Measurements from ENCODE around the gene USH2A.

USH2A gene

DNA sequence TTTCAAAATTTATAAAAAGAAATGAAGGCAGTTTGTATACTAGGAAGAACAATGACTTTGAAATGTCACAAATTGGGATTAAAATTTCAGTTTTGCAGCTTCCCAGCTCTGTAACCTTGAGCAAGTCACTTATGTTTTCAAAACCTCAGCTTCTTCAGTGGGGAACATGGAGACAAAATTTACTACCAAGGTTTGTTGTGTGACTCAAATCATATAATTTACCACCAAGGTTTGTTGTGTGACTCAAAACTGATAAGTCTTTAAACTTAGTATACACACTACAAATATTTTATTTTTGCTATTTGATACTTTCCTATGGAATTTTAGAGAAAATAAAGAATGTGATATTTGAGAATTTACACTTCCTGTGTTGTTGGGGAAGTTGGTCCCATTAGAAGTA lies 636.3 kb downstream of the USH2A start:
- no peak for DNase-seq (ENCODE audit: low spot score)

DNA sequence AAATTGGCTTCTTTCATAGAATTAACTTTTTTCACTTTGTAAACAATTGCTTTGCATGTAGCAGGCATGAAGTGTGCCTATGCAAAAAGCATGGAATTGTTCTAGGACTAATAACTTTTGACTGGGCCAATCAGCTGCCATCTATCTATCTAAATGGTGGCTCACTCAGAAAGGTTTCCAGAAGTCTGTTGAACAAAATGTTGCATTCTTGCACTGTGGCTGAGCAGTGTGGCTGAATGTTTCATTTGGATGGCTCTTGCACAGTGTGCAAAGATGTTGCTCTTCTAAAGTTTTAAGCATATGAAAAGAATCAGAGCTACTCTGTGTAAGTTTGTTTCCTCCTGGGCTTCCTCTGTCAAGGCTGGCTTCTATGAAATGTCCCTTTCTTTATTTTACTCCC lies 642.6 kb downstream of the USH2A start:
- DNase-seq (ENCODE audit: low spot score): no peak

DNA sequence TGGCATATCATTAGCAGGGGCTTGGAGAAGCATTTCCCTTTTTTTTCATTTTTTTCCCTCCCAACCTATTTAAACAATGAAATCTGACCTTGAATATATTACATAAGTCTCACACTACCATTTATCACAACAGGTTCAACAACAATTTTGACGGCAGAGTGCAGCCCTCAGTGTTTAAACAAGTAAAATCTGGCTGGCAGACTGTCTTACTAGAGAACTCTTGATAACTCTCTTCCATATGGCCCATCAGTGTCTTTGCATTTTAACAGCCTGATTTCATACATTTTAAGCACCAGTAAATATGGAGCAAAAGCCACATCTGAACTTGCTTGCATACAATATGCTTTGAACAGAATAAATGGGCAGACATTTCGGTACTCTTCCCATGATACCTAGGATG lies 643.1 kb downstream of the USH2A start:
- DNase-seq (ENCODE audit: low spot score): no peak

DNA sequence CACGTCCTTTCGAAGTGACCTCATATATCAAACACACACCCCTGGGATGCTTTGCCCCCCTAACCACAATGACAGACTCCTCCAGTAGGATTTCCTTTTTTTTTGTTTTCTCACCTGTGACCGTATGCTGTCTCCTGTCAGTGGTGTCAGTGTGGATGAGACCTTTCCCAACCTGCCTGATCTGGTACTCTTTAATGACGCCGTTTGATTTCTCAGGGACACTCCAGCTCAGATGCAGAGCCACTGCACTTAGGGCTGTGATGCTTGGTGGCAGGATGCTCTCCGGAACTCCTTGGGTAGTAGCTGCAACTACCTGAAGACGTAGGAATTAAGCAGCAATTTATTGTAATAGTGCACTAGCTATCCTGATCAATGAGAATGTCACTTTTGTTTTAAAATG lies 643.5 kb downstream of the USH2A start:
- DNase-seq (ENCODE audit: low spot score): no peak

DNA sequence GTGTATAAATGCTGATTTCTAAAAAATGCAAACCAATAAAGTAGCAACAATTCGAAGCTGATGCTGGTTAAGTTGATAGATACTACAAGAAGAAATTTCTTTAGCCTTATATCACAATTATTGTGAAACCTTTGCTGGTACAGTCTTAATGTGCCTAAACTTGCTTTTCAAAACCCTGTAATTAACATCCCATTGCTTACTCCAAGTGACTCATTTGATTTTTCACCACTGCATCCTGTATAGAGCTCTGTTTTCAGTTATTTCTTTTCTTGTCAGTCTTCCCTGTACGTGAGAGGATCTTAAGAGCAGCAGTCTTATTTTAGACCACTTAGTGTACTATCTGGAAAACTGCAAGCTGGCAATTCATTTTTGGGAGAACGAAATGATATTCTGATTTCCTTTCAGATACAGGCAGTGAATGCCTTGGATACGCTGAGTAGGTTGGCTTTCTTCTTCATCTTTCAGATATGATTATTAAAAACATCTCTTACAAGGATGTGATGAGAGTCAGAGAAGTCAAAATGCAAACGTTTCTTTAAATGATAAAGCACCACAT lies 645.8 kb downstream of the USH2A start:
- DNase-seq (ENCODE audit: low spot score): peak; percentile 3

DNA sequence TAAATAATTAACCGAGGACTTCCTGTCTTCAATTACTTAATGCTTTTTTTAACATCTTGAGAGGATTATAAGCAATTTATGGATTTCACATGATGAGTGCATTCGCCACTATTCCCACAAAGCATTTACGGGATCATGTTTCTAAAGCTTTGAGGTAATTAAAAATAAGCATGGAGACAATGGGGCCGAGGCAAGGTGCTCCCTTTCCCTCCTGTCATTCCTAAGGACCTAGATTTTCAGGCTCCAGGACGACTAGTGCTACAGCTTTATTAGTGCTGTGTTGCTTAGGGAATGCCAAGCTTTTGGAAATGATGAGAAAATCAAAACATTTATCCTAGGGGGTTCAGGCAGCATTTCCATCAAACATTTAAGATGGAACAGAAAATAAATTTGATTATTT lies 646.9 kb downstream of the USH2A start:
- no peak for DNase-seq (ENCODE audit: low spot score)

DNA sequence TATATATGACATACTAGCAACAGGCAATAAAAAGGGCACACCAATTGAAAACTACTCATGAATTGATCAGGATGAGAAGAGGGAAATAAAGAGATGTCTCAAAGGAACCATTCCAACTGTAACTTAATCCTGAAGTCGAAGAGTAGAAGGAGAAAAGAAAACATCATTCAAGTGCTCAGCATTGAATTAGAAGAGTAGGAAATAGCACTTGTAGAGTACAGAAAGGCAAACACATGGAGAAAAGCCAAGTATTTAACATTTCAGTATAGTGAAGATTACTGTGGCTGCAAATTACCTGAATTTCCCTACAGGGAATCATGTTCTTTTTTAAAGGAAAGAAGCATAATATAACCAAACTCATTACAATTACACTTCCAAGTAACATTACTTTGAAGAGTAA lies 651.1 kb downstream of the USH2A start:
- no peak for DNase-seq (ENCODE audit: low spot score)

DNA sequence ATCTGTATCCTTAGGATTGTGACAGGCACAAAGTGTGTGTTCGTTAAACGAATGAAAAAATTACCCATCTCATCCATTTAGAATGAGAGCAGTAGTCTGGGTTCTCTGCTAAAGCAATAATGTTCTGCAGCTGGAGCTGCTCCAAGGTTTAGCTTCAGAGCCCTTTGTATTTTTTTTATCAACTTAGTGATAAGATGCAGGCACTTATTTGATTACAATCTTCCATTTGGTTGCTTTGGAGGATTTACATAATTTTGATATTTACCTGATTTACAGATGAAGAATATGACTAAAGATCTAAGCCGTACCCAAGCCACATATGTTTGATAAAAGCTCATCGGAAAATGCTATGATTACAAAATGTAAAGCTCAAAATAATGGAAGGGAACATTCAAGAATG lies 654.9 kb downstream of the USH2A start:
- no peak for DNase-seq (ENCODE audit: low spot score)

DNA sequence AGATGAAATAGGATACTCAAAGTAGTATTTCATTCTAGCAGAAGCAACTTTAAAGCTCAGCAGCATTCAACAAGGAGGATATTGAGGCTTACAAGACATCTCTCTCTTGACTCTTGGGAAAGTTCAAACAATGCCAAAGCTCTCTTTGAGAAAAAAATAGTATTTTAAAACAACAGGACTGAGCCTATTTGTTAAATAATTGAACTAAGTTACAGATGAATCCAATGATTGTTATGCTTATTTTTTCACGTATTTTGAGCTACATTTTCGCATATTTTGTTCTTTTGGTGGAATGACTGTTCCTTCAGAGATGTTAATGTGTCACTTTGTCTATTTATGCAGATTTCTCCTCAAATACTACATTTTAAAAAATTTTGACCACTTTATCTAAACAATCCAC lies 655.5 kb downstream of the USH2A start:
- DNase-seq (ENCODE audit: low spot score): no peak

DNA sequence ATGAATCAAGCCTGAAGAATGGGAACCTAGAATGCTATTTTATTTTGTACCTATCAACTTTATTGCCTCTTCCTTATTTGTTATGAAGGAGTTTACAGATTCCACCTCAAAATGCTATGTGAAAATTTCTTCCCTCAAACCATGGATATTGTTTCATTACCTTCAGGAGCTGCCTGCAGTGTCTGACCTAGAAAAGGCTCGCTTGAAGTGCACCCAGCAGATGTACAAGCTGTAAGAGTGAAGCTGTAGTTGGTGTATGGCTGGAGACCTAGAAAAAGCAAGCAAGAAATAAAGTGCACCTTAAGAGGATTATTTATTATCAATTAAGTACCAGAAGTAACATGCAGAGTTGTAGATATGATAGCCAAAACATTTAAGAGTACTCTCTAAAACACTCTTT lies 656.7 kb downstream of the USH2A start:
- DNase-seq (ENCODE audit: low spot score): no peak

DNA sequence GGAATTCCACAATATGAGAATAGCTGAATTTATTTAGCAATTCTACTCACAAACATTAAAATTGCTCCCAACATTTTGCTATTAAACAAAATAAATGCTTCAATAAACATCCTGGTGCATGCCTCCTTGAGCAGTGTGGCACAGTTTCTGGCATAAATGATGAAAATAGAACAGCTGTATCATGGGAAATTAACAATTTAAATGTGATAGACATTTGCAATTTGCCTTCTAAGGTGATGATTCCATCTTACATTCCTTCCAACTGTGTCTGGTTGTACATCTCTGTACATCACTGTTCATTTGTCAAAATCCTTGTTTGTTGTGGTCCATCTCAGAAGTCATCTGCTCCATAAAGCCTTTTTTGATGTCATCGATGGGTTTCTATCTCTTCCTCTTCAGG lies 657.4 kb downstream of the USH2A start:
- DNase-seq (ENCODE audit: low spot score): no peak

DNA sequence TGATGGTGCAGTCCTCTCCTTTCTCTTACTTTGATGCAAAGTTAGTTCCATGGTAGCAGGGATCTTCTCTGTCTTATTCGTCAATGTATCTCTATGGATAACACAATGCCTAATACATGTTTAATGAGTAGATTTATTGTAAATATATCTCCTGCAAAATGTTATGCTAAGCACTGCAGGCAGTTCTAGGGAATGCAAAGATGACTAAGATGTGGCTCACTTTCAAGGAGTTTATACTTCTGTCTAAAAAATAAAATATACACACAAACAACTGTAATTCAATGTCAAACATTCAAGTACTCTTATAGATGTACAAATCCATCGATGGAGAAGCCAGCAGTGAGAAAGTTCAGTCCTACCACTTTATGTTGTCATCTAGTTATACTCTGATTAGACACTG lies 661.8 kb downstream of the USH2A start:
- no peak for DNase-seq (ENCODE audit: low spot score)

DNA sequence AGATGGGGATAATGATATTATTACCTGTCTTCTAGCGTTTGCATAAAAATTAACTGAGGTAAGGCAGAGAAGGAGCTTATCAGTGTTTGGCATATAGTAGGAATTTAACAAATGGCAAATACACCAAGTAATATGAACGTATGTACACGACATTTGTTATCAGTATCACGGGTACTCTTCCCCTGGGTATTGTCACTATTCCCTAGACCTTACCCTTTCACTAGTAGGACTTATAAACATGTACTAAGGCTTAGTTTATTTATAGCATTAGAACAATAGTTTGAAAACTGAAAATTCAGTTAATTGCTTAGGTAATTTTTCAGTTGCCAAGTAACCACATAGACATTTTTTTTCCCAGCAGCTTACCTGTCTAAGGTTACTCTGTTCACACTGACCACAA lies 669.1 kb downstream of the USH2A start:
- DNase-seq (ENCODE audit: low spot score): no peak

DNA sequence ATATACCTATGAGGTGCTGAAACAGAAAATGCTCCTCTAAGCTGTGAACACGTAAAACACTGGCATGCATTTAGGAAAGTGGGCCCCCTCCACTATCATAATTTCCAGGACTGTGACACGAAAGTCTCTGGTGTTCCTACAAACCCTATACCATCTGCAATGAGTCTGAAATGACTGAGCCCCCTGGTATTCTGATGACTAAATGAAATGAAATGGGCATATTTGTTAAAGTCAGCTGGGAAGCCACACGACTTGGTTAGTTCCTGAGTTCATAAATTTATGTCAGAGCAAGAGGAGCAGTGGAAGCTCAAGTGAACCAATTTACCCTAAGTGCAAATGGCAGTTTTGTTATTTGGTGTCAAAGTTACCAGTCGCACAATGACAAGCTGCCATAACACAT lies 673.8 kb downstream of the USH2A start:
- peak; percentile 54 for DNase-seq (ENCODE audit: low spot score)

DNA sequence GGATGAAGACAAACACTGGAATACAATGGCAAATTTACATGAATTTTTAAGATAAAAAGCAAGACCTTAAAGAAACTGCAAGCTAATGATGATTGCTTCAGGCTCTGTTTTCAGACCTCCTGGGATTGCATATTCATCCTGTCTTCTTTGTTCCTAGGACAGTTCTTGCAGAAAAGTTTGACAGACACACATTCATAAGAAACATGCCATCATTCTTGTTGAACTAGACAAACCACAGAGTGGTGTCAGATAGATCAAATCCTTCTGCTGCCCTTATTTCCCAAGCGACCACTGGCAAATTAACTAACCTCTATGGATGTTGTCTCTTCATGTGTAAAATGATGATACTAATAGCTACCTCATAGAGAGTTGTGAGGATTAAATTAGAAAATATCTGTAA lies 674.8 kb downstream of the USH2A start:
- DNase-seq (ENCODE audit: low spot score): no peak

DNA sequence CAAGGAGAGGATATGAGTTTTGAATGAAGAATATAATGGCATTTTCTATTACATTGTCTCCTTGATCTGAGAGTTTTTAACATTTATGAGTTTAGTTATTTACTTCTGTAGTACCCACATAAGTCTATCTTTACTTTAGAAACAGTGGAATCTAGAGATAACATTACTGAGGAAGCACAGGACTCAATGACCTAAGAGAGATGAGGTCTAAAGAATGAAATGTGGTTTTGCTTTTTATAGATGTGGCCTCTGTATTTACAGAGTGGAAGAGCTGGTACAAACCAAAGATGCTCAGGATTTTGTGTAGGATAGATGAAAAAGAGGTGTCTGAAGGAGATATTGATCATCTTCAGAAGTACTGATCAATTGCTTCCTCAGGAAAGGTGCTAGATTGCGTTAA lies 678.8 kb downstream of the USH2A start:
- DNase-seq (ENCODE audit: low spot score): no peak

DNA sequence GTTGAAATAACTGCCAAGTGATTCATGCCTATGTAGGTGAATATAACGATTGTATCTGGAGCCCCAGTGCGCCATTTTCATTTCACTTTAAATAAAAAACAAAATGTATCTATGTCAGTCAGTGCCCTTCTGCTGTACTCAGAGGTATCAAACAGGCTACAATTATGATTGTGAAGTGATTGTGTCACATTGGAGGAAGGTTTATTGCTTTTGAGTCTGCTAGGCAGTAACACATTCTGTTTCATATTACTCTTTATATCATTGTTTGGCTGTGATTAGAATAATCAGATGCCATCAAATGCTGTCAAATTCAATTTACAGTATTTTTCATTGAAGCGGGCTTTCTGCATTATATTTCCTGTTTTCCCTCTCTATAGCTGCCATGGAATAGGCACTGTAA lies 684.2 kb downstream of the USH2A start:
- no peak for DNase-seq (ENCODE audit: low spot score)

DNA sequence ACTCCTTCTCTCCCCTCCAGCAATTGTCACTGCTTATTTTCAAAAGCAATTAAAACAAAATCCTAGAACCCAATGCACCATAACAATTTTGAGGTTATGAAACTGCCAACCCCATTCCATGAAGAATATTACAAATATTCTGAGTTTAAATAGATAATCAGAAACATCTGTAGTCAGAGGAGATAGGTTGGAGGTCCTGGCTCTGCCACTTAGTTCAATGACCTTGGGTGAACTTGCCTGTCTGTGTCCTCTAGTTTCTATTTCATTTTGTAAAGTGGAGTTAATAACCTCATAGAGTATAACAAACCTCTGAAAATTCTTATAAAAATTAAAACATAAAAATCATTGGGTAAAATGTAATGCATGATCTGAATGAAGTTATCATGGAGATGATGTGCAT lies 691.5 kb downstream of the USH2A start:
- no peak for DNase-seq (ENCODE audit: low spot score)

DNA sequence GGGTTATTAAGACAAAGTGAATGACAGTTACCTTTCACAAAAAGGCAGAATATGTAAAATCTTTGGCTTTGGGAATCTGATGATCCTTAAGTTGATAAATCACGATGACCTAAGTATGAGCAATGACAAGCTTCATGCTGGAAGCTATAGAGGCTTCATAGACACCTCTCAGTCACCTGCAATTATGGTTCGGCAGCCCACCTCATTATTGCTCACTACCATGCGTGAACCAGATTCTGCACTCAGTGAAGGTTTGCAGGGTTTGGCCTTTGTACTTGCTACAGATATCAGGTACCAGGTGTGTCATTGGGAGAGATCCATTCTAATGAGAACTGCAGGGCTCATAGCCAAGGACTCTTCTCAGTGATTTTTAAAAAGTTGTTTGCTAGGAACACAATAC lies 692.6 kb downstream of the USH2A start:
- DNase-seq (ENCODE audit: low spot score): no peak

DNA sequence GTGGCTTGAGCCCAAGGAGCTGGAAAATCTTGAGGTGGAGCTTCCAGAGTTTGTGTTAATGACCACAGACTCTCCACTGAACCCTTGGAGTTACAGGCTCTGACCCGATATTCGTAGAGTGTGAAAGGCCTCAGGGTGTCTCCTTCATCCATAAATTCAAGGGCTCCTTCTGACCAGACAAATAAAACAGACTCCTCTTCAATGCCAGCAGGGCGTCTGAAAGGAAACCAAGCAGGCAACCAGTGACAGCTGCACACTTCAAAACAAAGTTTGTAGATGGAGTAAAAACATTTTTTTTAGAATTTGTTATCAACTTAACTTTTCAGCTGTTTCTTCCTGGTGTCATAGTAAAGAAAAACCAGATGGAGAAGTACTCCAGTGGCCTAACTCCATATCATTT lies 695.1 kb downstream of the USH2A start:
- no peak for DNase-seq (ENCODE audit: low spot score)

DNA sequence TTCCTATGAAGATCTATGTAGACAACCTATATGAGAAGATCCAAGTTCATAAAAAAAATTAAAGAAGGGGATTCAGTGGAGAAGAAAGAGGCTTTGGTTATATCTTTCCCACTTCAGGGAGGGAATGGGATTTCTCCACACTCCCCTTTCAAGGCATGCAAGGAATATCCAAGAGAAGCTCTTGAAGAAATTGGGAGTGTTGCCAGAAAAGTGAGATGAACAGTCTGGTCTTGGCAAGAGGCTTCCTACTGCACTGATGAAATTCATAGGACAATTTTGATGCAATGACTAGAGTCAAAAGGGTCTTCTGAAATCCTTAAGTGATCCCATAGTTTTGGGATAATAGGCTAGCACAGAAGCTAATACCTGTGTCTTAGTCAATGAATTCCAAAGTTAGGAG lies 703.1 kb downstream of the USH2A start:
- no peak for DNase-seq (ENCODE audit: low spot score)

DNA sequence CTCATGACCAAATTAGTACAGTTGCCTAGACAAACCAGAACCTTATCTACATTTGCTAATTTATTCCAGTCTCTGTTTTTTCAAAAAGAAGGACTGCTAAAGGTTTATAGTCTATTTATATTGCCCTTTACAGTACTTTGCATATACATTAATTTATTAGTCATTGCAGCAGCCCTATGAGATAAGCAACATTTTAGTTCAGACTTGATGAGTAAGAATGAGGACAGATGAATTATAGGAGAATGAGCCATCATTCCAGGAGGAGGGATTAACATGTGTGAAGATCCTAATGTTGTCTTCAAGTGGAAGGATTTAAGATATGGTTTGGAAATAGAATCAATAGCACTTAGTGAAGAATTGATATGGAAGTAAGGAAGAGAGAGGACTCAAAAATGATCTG lies 703.7 kb downstream of the USH2A start:
- no peak for DNase-seq (ENCODE audit: low spot score)

DNA sequence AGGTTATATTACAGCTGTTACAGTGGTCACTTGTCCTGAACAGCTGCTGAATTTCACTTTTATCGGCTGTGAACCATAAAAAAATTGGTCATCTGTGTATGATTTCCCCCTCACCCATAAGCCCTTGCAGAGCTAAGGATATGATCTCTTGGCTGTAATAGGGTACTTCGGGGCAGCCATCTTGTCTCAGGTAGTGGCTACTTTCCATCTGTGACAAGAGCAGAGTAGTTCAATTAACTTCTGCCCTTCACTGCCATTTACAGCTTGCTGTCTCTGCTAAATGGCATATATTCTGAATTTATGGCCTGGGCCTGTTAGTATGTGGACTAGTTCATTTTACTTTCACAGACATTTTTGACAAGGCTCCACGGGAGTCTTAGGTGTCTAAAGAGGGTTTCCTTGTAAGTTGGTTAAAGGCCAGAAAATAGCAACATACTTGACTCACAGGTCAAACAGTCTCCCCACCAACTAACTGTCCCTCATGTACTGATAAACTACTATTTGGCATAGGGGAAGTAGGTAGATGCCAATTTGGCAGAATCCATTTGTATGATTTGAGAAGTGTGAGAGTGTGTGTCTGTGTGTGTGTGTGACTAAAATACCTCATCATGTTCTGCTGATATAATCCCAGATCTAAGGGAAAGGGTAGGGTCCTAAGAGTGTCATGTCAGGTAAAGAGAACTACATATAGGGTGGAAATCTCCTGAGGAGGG lies 704.5 kb downstream of the USH2A start:
- DNase-seq (ENCODE audit: low spot score): no peak

DNA sequence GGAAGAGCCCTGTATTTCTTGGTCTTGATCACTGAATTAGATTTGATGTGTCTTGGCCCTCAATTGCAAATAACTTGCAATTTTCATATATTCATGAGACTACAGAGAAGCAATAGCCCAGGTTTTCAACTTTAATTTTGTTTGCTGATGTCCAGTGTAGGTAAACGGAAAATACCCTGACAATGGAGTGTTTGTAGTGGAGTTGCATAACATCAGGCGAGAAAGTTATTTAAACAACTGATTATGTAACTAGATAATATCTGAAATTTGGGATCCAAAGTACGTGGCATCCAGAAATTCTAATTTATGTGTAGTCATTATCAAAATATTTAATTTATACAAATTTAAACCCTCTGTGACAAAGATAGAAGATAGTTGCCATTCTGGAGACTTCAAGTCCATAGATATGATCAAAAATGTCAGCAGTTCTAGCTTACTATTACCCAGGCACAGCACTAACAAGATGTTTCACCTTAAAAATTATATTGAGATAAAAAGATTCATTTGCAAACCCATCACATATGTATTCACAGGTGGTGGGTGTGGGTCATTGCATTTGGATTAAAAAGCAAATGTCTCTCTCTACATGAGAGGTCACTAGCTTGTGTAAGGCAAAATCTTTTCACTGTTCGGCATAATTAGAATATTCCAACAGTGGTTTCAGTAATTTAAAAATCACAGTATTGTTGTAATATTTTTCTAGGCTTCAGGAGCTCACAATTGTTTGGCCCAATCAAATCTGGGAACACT lies 705.4 kb downstream of the USH2A start:
- no peak for DNase-seq (ENCODE audit: low spot score)

Data from AG08395 (cell line).